ENCODE measurements around the gene GLIS1.
"Not testable (repeated sequence)": the region's sequence is repeated elsewhere in the genome, so short reads cannot be mapped to it uniquely, and the experiment has no call there.

GLIS1 gene

DNA sequence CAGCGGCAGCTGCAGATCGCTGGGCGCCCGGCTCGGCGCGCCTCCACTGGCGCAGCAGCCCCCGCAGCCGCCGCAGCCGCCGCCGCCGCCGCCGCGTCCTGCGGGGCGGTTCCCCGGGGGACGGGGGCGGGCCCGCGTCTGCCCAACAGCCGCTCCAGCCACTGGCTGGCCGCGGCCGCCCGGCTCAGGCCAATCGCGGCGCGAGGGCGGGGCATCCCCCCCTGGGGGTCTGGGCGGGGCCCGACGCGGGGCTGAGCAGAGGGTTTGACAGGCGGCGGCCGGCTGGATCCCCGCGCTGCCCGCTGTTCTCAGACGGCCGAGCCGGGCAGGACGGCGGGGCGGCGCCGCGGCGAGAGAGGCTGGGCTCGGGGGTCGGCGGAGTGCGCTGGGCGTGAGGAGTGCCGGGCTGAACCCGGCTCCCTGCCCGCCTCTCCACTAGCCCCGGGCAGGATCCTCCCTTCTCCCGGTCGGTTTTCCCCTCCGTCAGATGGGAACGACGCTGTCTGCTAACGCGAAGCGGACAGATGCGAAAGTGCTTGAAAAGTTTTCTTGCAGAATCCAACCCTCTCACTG lies at the start of gene GLIS1:
GLIS1 (minus strand) TSS at position 56 of the 573 bp plus-strand sequence. CDS start 1,100 bp downstream, outside the sequence.
- DNase-seq (ENCODE audit: low spot score), result peak; percentile 87

DNA sequence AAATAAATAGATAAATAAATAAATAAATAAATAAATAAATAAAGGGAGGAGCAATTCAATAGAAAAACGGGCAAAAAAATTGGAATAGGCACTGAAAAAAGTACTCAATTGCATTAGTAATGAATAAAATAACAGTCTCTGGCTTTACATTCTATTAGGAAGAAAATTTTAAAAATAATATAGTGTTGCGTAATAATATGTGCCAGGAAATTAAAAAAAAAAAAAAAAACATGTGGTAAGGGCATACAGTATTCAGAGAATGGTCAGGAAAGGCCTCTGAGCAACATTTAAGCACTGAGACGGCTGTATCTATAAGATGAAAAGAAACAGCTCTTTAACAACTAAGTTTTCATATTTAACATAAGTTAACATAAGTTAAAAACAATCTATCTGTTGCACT lies 48.7 kb upstream of the GLIS1 start:
- DNase-seq (ENCODE audit: low spot score), result no peak

DNA sequence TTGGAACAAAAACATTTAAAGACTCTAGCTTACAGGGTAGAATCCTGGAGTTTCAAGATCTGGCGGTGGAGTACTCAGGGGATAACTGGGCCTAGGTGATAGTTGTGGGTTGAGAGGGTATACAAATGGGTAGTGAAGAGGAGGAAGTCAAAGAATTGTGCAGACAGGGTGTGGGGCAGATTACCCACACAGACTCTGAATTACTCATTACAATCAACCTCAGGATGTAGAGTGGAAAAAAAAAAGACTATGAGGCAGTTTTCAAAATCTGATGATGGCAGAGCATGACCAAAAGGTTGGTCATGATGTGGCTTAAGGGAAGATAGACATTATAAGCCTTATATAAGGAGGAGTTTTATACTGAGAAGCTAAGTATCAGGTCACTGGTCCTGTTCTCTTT lies 44.1 kb upstream of the GLIS1 start:
- no peak for DNase-seq (ENCODE audit: low spot score)

DNA sequence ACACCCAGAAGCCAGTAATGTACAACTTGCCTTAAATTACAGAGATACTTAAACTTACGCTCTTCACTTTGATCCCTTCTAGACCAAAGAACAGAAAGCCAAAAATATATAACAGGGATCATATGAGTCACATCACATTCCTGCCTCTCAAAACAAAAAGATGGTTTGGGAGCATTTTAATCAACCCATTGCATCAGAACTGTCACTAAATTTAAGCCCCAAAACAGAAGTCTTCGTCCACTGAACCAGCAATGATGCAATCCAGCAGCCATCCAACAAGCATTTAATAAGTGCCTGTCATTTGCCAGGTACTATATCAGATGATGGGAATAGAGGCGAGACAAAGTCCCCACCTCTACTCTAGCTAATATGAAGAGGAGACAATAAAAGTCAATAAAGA lies 42.7 kb upstream of the GLIS1 start:
- no peak for DNase-seq (ENCODE audit: low spot score)

DNA sequence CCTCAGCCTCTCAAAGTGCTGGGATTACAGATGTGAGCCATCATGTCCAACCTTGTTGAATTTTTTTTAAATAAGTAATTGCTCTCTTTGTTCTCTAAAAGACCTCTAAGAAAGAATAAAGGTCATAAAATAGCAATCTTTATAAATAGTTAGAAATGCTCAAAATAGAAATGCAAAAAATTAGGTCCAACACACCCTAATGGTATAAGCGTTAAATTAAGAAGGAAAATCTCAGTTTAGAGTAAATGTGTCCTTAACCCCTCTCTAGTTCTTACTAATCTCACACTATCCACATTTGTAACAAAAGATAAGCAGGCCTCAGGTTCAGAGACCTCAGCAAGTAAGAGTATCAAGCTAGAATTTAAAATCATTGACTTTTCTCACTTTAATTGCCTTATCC lies 38.3 kb upstream of the GLIS1 start:
- no peak for DNase-seq (ENCODE audit: low spot score)

DNA sequence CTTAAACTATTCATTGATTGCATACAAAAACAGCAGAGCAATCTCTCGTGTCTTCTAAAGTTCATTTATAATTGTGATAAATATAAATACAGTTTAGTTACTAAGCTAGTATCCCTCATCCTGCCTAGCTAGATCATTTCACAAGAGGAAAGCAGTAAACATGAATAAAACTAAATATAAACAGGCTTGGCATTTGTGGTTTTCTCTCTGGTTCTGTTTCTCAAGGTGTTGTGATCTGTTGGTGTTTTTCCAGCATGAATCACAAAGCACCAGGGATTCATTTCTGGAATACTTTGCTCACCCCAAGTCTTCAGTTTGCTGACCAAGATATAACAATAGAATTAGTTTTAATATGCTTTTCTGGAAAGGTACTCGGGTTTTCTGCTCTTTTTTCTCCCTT lies 32.7 kb upstream of the GLIS1 start:
- DNase-seq (ENCODE audit: low spot score), result peak; percentile 2

DNA sequence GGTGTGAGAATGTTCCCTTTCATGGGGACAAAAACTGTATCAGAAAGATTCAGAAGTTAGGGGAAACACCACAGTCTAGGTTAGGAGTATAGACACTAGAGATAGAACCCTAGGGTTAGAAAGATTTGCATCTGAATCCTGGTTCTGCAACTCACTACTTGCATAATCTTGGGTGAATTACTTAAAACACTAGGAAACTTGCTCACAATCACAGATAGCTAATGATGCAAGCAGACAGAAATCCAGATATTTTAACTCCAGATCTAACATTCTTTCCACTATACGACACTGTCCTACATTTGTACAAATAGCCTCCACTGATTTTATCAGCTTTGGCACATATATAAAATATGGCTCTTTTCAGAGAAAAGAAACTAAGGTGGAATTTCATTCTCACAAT lies 30.8 kb upstream of the GLIS1 start:
- DNase-seq (ENCODE audit: low spot score), result no peak

DNA sequence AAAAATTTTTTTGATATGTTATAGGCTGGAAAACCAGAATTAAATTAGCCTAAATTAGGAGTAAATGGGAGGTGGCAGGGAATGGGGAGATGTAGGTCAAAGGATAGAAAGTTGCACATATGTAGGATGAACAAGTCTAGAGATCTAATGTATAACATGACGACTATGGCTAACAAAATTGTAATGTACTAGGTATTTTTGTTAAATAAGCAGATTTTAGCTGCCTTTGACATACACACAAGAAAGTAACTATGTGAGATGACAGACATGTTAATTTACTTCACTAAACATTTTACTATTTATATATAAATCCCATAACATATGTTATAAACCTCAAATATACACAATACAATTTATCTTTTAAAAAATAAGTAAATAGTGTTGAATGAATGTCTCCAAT lies 30.2 kb upstream of the GLIS1 start:
- no peak for DNase-seq (ENCODE audit: low spot score)

DNA sequence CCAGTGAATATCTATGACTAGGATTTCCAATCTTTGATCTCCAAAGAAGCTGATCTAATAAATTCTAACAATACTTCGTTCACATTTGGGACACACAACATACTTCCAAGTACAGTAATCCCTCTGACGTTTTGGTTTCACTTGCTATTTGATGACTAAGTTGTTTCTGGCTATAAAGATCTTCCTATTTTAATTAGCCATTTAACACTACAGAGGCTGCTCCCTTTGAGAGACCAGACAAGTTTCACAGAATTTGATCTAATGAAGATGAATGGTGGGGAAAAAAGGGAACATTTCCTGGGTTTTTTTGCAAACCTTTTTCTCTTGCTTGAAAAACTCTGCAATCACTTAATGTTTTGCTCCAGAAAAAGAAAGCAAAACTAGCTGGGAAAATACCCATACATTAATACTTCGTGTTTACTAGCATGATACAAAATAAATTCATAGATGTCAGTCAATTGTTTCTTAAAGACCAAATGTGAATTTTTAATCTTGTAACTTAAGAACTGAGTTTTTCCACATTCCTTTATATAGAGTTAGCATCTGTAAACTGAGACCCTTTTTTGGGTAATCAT lies 28.0 kb upstream of the GLIS1 start:
- DNase-seq (ENCODE audit: low spot score), result no peak

DNA sequence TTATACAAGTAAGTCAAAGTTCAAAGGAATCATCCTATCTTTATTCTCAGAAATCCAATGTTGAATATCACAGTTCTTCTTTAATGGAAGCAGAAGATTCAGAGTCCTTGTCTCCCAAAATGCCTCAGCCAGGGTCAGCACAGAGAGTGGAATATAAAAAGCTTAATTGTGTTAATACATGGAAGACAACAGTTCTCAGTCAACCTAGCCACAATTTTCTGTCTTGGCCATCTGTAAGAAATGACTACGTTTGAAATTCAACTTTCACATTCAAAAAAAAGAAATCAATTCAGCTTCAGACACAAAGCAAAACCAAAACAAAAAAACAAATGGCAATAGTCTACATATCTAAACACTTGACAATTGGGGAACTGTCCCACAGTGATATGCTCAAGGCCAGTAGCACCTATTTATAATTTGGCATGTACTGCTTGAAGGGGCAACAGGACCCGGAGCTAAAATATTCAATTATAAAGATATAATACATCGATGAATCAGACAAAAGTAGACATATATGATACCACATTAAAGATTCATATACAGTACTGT lies 27.3 kb upstream of the GLIS1 start:
- no peak for DNase-seq (ENCODE audit: low spot score)

DNA sequence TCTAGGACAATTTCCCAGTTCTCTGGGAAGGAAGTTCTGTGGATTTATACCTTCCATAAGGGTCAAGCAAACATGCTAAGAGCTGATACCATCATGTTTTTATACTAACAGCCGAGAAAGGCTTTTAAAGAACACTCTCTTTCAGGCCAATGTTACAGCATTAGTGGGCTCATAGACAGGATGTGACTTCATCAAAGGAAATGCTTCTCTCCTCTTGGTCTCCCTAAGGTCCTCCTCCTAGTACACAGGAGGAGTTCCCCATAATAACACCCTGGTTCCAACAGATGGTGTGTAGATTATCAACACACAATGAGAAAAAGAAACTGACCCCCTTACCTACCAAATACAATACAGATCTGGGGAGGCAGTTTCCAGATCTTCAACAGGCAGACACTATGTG lies 26.7 kb upstream of the GLIS1 start:
- no peak for DNase-seq (ENCODE audit: low spot score)

DNA sequence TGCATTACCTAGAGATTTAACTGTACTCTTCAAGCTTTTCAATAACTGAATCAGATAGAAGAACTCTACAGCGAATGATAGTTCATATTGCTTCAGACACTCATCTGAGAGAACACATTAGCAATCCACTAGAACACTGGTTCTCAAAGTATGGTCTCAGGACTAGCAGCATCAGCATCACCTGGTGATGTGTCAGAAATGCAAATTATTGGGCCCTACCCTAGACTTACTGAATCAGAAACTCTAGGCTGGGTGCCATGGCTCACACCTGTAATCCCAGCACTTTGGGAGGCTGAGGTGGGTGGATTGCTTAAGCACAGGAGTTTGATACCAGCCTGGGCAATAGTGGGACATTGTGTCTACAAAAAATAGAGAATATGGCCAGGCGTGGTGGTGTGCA lies 24.9 kb upstream of the GLIS1 start:
- no peak for DNase-seq (ENCODE audit: low spot score)

DNA sequence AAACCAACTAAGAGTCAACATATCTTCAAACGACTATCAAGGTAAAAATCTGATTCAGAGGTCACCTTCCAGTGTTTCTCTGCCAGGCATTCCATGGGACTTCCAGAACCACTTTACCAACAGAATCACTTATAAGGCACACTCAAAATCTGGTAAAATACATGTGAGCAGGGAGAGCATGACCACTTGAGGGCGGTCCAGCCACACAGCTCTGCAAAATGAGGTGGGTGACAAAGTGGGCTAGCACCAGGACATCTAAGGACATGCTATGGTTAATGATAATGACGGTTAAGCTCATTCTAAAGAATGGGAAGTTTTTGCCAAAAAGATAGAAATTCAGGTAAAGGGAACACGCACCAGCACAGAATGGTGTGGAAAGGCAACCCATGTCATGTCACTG lies 24.5 kb upstream of the GLIS1 start:
- no peak for DNase-seq (ENCODE audit: low spot score)

DNA sequence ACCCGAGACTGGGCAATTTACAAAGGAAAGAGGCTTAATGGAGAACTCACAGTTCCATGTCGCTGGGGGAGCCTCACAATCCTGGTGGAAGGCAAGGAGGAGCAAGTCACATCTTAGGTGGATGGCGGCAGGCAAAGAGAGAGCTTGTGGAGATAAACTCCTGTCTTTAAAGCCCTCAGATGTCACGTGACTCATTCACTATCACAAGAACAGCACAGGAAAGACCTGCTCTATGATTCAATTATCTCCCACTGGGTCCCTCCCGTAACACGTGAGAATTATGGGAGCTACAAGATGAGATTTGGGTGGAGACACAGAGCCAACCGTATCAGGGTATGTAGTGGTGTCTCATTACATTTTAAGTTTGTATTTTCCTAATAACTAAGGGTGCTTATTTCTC lies 21.5 kb upstream of the GLIS1 start:
- not testable (repeated sequence) for DNase-seq (ENCODE audit: low spot score)

DNA sequence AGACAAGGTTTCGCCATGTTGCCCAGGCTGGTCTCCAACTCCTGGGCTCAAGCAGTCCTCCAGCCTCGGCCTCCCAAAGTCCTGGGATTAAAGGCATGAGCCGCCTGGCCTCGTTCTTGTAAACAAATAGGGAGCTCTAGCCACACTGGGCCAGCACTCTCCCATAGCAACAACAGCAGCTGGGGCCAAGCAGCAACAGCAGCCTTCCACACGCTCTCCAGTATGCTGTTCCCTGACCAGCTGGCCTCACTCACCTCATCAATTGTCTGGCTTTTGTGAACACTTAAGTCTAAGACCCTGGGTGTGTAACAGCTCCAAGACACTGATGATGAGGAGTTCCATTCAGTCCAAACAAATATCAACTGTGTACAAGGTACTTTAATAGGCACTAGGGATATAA lies 16.9 kb upstream of the GLIS1 start:
- DNase-seq (ENCODE audit: low spot score), result no peak

DNA sequence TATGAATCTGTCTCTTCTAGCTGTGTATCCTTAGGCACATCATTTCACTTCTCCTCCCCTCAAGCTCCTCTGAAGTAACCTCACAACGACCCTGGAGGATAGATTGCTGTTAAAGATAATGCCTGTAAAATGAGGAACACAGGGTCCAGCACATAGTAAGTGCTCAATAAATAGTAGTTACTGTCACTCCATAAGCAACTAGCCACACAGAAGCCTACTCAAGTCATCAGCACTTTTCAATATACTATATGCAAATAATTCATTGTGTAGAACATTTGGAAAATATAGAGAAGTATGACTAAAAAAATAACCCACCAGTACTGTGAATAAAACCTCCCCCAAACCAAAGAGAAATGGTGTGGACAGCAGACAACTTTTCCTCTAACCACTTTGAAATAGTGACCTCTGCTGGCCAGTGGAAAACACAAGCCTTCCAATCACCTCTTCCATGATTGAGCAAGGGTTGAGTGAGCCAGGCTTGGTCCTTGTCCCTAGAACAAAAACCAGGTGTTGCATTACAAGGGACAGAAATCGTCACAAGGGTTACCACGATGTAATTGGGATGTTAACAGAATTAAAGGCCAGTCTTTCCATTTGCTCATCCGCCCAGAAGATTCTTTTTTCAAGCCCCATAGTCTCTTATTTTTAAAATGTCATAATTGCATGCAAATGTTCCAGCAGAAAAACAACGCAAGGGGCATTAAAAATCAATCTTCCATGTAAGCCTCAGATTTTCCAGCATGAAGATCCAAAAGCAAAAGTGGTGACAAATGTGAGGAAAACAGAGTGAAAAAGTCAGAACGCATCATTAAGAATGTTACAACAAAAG lies 15.7 kb upstream of the GLIS1 start:
- peak; percentile 34 for DNase-seq (ENCODE audit: low spot score)

DNA sequence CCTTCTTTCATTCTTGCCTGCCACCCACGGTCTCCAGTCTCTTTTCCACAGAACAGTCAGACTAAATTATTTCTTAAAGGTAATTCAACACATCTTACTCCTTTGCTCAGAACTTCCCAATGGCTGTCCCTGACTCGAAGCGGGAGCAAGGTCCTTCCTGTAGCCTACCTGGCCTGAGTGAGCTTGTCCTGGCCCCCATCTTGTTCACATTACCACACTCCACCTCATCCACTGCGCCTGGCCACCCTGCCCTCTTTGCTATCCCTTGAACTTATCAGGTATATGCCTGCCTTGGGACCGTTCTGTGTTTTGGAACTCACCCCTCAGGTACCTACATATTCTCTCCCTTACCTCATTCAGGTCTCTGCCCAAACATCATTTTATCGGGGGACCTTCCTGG lies 13.3 kb upstream of the GLIS1 start:
- DNase-seq (ENCODE audit: low spot score), result no peak

DNA sequence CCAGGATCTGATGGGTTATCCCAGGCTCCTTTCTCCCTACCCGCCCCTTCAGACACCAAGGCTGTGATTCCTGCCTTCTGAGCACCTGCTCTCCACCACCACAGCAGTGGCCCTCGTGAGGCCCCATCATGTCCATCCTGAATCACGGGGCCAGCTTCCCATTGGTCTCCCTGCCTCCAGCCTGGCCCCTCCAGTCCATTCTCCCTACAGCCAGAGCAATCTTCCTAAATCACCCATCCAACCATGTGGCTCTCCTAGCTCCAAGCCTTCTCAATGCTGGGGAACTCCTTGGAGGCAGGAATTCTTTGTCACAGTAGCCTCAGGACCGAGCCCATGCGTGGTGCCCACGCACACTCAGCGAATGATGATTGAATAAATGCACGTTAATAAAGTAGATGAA lies 8.9 kb upstream of the GLIS1 start:
- DNase-seq (ENCODE audit: low spot score), result no peak

DNA sequence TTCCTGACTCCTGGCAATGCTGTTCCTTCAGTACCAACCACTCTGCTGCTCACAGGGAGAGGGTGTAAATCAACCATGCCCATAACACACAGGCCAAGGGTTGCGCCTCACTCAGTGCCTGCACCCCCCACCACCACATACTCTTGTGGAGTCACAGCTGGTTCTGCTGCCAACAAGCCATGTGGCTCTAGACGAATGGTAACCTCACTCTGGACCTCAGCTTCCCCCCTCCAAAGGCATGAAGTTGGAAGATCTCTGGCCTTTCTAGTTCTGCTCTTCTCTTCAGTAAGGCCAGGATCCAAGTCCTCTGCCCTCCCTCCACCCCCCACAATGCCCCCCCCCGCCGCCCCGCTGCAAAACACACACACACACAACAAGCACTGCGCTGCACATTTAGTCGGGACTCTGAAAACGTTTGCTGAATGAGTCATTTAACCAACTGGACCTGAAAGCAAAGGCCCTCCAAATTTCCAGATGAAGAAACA lies 1.7 kb upstream of the GLIS1 start:
- no peak for DNase-seq (ENCODE audit: low spot score)

DNA sequence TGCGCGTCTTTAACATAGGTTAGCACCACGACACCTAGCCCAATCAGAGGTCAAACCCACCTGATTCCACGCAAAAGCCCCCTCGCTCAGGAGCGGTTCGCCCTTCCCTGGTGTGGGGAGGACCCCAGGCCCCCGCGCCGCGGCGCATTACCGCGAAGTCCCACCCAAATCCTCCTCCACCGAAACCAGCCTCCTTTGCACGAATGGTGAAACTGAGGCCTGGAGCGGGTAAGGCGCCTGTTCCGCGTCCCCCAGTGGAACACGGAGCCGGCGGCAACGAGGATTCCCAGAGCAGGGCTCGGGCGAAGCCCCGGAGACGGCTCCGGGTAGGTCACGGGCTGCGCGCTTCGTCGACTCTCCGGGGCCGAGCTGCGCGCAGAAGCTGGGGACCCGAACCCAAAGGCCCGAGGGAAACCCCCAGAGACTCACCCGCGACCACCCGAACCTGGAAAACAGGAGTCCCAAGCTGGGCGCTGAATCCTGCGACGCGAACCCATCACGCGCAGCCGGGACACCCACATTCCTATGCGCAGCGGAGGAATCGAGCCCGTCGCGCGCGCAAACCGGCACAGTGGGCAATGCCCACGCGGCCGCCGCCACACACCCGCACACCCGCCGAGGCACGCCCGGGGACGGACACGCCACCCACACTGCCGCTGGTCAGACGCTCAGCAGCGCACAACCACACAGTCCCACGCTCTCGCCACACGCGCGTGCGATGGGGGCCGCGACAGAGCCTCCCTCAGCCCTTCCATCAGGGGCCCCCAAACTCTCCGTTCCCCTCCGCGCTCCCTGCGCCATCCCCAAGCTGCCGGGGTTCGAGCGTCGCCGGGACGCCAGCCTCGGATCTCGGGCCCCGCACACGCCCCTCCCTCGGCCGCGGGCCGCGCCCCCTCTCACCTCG lies 507 bp downstream of the GLIS1 start:
- no peak for DNase-seq (ENCODE audit: low spot score)

DNA sequence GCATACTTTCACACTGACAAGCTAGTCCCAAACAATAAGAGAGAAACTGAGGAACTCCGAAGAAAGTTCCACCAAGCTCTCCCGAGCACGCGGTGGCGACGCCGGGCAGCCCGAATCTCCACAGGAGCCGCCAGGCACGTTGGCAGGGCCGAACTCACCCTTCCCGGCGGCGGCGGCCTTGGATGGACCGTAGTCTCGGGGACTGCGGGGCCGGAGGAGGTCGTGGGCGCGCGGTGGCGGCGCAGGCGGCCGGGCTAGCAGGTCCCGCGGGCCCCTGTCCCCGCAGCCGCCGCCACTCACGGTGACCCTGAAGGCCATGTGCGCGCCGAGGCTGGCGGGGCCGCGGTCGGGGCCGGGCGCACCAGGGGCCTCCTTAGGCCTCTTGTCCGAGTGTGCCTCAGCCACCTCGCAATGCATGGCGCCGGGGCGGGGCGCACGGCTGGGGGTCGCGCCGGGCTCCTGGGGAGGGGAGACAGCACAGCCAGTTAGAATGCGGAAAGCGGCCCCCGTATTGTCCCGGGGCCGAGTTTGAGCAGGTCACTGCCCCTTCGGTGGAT lies 1.2 kb downstream of the GLIS1 start:
- DNase-seq (ENCODE audit: low spot score), result no peak

DNA sequence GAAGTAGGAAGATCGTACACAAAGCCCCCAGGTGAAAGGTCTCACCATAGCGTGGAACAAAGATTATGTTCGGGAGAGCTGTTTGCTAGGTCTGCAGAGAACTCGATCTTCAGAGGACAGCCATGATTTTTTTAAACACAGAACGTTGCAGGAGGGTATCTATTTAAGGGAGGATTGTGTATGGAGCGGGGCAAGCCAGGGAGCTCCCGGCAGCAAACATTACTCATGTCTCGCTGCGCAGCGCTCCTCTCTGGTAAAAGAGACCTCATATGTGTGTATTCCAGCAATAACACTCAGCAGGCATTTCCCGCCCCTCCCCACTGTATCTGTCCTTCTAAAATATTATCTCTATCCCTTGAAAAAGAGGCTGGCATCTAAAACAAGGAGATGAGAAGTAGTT lies 2.7 kb downstream of the GLIS1 start:
- no peak for DNase-seq (ENCODE audit: low spot score)

Data from LoVo (cell line).